ENCODE data around the gene PRXL2A.

DNA sequence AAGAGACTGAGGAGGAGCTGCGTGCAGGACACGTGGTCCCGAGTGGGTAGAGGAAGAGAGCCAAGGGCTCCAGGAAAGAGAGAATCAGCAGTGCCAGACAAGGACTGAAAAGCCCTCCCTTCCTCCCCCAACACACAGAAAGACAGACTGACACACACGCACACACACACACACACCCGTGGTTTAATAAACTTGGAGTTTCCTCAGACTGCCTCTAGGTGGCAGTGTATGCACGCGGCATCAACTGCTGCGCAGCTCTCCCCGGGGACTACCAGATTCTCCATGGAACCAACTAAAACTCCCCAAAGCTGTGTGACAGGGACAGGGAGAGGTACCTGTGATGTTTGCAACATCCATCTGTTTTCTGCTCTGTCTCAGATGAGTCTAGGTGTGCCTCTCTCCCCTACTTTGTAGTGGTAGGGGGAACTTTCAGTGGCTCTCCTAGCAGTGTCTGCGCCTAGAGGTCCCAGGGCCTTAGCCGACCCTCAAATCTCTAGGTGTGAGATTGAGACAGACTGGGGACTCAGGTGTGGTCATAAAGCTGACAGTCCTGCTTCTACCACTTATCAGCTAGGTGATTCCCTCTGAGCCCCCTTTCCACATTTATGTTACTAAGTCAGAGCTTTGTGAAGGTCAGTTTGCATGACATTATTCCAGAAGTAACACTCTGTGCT lies 36.4 kb downstream of the PRXL2A start:
- TF ChIP-seq, protein P1, sequence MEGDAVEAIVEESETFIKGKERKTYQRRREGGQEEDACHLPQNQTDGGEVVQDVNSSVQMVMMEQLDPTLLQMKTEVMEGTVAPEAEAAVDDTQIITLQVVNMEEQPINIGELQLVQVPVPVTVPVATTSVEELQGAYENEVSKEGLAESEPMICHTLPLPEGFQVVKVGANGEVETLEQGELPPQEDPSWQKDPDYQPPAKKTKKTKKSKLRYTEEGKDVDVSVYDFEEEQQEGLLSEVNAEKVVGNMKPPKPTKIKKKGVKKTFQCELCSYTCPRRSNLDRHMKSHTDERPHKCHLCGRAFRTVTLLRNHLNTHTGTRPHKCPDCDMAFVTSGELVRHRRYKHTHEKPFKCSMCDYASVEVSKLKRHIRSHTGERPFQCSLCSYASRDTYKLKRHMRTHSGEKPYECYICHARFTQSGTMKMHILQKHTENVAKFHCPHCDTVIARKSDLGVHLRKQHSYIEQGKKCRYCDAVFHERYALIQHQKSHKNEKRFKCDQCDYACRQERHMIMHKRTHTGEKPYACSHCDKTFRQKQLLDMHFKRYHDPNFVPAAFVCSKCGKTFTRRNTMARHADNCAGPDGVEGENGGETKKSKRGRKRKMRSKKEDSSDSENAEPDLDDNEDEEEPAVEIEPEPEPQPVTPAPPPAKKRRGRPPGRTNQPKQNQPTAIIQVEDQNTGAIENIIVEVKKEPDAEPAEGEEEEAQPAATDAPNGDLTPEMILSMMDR (IDR thresholded peaks at IDR 0.05) = peak; percentile 51 to 90 (median 67)
- TF ChIP-seq POLR2A (IDR thresholded peaks at IDR 0.05; ENCODE audit: low read depth) = no peak
